Type B pancreatic cell (in vitro differentiated cells): ENCODE results near the gene KLK7. TPM values are rescaled to one million over a fixed set of nuclear protein-coding genes. Genes with fewer than 3 reads are reported as not detected.
A peak's percentile ranks its signal among the peaks of the same experiment; 100 is the strongest.
"Not testable (repeated sequence)": the region's sequence is repeated elsewhere in the genome, so short reads cannot be mapped to it uniquely, and the experiment has no call there.

Experiments
- DNase-seq: peaks from one replicate; pipeline ENCODE4 v3.0.0; 2021; ENCODE audit warnings: mixed read lengths; ENCODE audit not compliant: unreplicated experiment; ENCODE audit errors: extremely low spot score
- H3K27ac Mint-ChIP-seq: 2 replicates; pipeline ENCODE4 v1.8.0; 2021; ENCODE audit warnings: mild to moderate bottlenecking, mixed read lengths
- H3K27me3 Mint-ChIP-seq: 2 replicates; pipeline ENCODE4 v1.8.0; 2021; ENCODE audit warnings: mixed read lengths
- H3K36me3 Mint-ChIP-seq: 2 replicates; pipeline ENCODE4 v1.8.0; 2021; ENCODE audit warnings: mixed read lengths
- H3K4me1 Mint-ChIP-seq: one replicate; pipeline ENCODE4 v1.8.0; 2021; ENCODE audit warnings: mixed read lengths; ENCODE audit not compliant: unreplicated experiment
- H3K4me3 Mint-ChIP-seq: 2 replicates; pipeline ENCODE4 v1.8.0; 2021; ENCODE audit warnings: mild to moderate bottlenecking, mixed read lengths
- H3K9me3 Mint-ChIP-seq: 2 replicates; pipeline ENCODE4 v1.8.0; 2021; ENCODE audit warnings: mixed read lengths
- total RNA-seq: library from RNA; stranded (reverse); gene quantifications from 2 replicates; pipeline ENCODE4 v1.2.1, GENCODE V29; 2021; ENCODE audit warnings: low replicate concordance
- TF ChIP-seq, protein P1 (sequence below): fragments of 200-600 bp; sonication (generic); conservative IDR thresholded peaks from 2 replicates; pipeline ENCODE4 v1.5.0; 2021; ENCODE audit warnings: antibody characterized with exemption, mild to moderate bottlenecking

KLK7 gene
- total RNA-seq, 1 donor from 2014 or later, result not detected

DNA sequence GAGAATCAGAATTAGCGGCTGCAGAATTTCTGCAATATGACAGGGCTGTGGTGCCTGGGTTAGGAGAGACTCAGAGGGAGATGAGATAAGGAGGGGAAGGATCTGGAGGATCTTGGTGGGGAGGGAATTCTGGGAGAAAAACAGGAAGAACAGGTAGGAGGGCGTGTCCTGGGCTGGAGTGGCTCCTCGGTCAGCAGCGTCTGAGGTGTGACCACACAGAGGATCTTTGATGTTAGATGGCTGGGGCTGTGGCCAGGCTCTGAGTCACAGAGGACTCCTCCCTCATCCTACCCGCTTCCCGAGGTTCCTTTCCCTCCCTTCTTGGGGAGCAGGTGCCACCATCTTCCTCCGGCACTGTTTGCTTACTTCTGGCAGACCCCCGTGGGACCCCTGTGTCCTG, 8.0 kb downstream of the KLK7 start:
- TF ChIP-seq, protein P1, sequence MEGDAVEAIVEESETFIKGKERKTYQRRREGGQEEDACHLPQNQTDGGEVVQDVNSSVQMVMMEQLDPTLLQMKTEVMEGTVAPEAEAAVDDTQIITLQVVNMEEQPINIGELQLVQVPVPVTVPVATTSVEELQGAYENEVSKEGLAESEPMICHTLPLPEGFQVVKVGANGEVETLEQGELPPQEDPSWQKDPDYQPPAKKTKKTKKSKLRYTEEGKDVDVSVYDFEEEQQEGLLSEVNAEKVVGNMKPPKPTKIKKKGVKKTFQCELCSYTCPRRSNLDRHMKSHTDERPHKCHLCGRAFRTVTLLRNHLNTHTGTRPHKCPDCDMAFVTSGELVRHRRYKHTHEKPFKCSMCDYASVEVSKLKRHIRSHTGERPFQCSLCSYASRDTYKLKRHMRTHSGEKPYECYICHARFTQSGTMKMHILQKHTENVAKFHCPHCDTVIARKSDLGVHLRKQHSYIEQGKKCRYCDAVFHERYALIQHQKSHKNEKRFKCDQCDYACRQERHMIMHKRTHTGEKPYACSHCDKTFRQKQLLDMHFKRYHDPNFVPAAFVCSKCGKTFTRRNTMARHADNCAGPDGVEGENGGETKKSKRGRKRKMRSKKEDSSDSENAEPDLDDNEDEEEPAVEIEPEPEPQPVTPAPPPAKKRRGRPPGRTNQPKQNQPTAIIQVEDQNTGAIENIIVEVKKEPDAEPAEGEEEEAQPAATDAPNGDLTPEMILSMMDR, result no peak
- H3K4me3 Mint-ChIP-seq, result peak overlapping the region; percentile 59
- H3K27ac Mint-ChIP-seq, result peak overlapping the region; percentile 79
- H3K27me3 Mint-ChIP-seq, result peaks cover 19% of the 10 kb centered on the region
- no peak for DNase-seq
- H3K36me3 Mint-ChIP-seq, result no peaks in the 10 kb centered on the region
- H3K9me3 Mint-ChIP-seq, result no peaks in the 10 kb centered on the region
- peaks cover 12% of the 10 kb centered on the region for H3K4me1 Mint-ChIP-seq

DNA sequence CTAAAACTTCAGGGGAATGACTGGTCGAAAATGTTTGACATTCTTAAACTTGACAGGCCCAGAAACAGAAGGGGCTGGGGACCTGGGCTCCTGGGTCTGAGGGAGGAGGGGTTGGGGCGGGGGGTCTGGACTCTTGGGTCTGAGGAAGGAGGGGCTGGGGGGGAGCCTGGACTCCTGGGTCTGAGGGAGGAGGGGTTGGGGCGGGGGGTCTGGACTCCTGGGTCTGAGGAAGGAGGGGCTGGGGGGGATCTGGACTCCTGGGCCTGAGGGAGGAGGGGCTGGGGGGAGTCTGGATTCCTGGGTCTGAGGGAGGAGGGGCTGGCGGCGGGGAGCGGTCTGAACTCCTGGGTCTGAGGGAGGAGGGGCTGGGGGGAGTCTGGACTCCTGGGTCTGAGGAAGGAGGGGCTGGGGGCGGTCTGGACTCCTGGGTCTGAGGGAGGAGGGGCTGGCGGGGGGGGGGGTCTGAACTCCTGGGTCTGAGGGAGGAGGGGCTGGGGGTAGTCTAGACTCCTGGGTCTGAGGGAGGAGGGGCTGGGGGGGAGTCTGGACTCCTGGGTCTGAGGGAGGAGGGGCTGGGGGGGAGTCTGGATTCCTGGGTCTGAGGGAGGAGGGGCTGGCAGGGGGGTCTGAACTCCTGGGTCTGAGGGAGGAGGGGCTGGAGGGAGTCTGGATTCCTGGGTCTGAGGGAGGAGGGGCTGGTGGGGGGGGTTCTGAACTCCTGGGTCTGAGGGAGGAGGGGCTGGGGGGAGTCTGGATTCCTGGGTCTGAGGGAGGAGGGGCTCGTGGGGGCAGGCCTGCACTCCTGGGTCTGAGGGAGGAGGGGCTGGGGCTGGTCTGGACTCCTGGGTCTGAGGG, 8.8 kb downstream of the KLK7 start:
- DNase-seq, result no peak
- TF ChIP-seq, protein P1, result no peak
- H3K9me3 Mint-ChIP-seq, result no peaks in the 10 kb centered on the region
- no peaks in the 10 kb centered on the region for H3K36me3 Mint-ChIP-seq
- H3K4me3 Mint-ChIP-seq, result peak overlapping the region; percentile 32
- H3K27me3 Mint-ChIP-seq, result peaks cover 17% of the 10 kb centered on the region
- peaks cover 12% of the 10 kb centered on the region for H3K4me1 Mint-ChIP-seq
- peak overlapping the region; percentile 79 for H3K27ac Mint-ChIP-seq

DNA sequence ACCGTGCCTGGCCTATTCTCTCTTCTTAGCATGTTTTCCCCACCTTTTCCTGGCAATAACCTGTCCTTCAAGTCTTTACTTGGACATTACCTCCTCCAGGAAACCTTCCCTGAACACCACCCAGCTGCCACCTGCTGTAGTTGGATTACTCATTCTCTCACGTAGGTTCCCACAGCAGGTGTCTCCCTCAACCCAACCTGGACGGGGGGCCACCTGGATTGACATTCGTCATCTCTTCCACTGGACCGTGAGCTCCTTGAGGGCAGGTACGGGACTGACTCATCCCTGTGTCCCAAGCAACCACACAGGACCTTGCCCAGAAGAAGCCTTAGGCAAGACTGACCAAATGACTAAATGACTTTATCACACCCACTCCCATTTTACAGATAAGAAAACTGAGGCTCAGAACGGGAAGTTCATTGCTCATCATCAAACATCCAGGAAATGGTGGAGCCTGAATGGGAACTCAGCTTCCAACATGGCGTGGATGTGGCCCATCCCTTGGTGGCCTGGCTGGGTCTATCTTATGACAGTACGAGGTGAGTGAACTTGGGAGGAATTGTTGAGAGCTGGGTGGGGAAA, 10.8 kb downstream of the KLK7 start:
- Mint-ChIP-seq H3K4me3 (no peak overlapping the region), H3K36me3 (no peaks in the 10 kb centered on the region), H3K9me3 (no peaks in the 10 kb centered on the region), H3K4me1 (peaks cover 16% of the 10 kb centered on the region), H3K27me3 (peaks cover 14% of the 10 kb centered on the region), H3K27ac (no peak overlapping the region)
- TF ChIP-seq, protein P1, result no peak
- DNase-seq, result no peak

DNA sequence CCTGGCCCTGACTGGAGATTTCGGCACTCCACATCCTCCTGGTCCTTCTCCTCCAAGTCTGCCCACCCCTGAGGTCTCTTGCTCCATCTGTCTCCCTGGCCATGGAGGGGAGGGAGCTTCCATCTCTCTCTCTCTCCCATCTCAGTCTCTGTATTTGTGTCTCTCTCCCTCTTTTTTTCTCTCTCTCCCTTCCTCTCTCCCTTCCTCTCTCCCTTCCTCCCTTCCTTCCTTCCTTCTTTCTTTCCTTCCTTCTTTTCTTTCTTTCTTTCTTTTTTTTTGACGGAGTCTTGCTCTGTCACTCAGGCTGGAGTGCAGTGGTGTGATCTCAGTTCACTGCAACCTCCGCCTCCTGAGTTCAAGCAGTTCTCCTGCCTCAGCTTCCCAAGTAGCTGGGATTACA, 13.9 kb downstream of the KLK7 start:
- DNase-seq, H3K27ac Mint-ChIP-seq, H3K36me3 Mint-ChIP-seq, H3K9me3 Mint-ChIP-seq, H3K27me3 Mint-ChIP-seq, H3K4me3 Mint-ChIP-seq: not testable (repeated sequence)
- H3K4me1 Mint-ChIP-seq, result peaks cover 11% of the 10 kb centered on the region

DNA sequence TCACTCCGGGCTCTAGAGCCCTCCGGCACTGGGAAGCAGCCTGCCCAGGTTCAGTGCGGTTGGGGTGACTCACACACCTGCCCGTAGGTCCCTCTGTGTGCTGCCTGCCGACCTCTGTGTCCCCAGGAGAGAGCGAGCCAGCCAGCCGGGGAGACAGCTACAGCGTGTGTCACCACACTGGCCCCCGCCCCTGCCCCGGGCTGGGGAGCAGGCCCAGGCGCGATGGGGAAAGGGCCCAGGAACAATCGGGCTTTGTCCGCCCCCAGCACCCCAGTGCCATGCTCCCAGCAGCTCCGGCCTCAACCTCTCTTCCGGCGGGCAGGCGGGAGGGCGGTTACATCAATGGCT, 14.3 kb downstream of the KLK7 start, which contains the start of gene KLK6:
KLK6 (minus strand) TSS at position 179 of the 348 bp plus-strand sequence. CDS start 1,487 bp downstream, outside the sequence.
- TF ChIP-seq, protein P1, result no peak
- H3K27ac Mint-ChIP-seq, result no peak within 1 kb of the TSS
- no peak within 1 kb of the TSS for H3K4me3 Mint-ChIP-seq
- peaks cover 10% of the 10 kb centered on the region for H3K27me3 Mint-ChIP-seq
- no peak for DNase-seq
- peaks cover 8% of the 10 kb centered on the region for H3K4me1 Mint-ChIP-seq
- no peaks in the 10 kb centered on the region for H3K9me3 Mint-ChIP-seq
- H3K36me3 Mint-ChIP-seq, result no peaks in the 10 kb centered on the region

DNA sequence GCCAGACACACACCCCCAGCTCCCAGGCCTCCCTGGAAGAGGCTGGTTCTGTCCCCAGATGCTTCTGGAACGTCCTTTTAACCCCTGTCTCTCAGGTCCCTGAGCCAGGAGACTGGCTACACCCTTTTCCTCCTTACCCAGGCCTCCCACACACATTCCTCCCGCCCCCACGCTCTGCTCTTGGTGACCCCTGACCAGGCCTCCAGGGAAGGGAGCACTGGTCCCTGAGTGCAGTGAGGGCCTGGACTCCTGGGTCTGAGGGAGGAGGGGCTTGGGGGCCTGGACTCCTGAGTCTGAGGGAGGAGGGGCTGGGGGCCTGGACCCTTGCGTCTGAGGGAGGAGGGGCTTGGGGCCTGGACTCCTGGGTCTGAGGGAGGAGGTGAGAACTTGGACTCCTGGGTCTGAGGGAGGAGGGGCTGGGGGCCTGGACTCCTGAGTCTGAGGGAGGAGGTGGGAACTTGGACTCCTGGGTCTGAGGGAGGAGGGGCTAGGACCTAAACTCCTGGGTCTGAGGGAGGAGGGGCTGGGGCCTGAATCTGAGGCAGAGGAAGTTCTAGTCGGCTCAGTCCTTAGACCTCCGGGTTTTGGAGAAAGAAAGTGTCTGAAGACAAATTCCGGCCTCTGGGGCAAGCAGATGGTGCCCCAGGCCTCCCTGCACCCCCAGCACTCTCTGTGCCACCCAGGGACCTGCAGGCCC, 14.9 kb downstream of the KLK7 start:
- Mint-ChIP-seq H3K9me3 (no peaks in the 10 kb centered on the region), H3K36me3 (no peaks in the 10 kb centered on the region), H3K4me3 (no peak overlapping the region), H3K4me1 (peaks cover 4% of the 10 kb centered on the region), H3K27ac (no peak overlapping the region), H3K27me3 (peaks cover 11% of the 10 kb centered on the region)
- TF ChIP-seq, protein P1, result no peak
- no peak for DNase-seq
